Activated T-helper 17 cell treated with anti-CD3 and anti-CD28 coated beads, Interleukin-2, amount 50 U/mL, for 72 hours (primary cell): ENCODE measurements around the gene COPG1. TPM values are rescaled to one million over a fixed set of nuclear protein-coding genes. Genes with fewer than 3 reads are reported as not detected.
"Not testable (repeated sequence)": the region's sequence is repeated elsewhere in the genome, so short reads cannot be mapped to it uniquely, and the experiment has no call there.

ENCODE experiments used
- ATAC-seq: fragments of 150-1000 bp; cut with Tn5 transposase; replicated peaks from 2 replicates; pipeline ENCODE4 v1.10.0; 2021; ENCODE audit warnings: mild to moderate bottlenecking, moderate library complexity
- H3K27ac Mint-ChIP-seq: one replicate; pipeline ENCODE4 v1.8.0; 2022; ENCODE audit warnings: mixed read lengths
- H3K27me3 Mint-ChIP-seq: one replicate; pipeline ENCODE4 v1.8.0; 2022; ENCODE audit warnings: mixed read lengths
- H3K36me3 Mint-ChIP-seq: one replicate; pipeline ENCODE4 v1.8.0; 2022; ENCODE audit warnings: low read depth, mild to moderate bottlenecking, mixed read lengths
- H3K4me1 Mint-ChIP-seq: one replicate; pipeline ENCODE4 v1.8.0; 2022; ENCODE audit warnings: mixed read lengths
- H3K4me3 Mint-ChIP-seq: one replicate; pipeline ENCODE4 v1.8.0; 2022; ENCODE audit warnings: mild to moderate bottlenecking, mixed read lengths
- H3K9me3 Mint-ChIP-seq: one replicate; pipeline ENCODE4 v1.8.0; 2022; ENCODE audit warnings: mixed read lengths
- total RNA-seq, 2 donors: library from RNA; stranded (reverse); gene quantifications; one replicate each; pipeline ENCODE4 v1.2.3, GENCODE V29; 2022

The COPG1 gene
- total RNA-seq, 2 donors from 2014 or later = 150 to 157 TPM

- no peaks in the 10 kb centered on the region for H3K36me3 Mint-ChIP-seq
- ATAC-seq = peak; percentile 51
- peaks cover 24% of the 10 kb centered on the region for H3K4me1 Mint-ChIP-seq
- H3K4me3 Mint-ChIP-seq = peak overlapping the region; percentile 22
- no peaks in the 10 kb centered on the region for H3K9me3 Mint-ChIP-seq
- no peaks in the 10 kb centered on the region for H3K27me3 Mint-ChIP-seq
- peak overlapping the region; percentile 34 for H3K27ac Mint-ChIP-seq
Observed at GRCh38 chr3:129231331-129232119, 17.9 kb upstream of the COPG1 start.

- Mint-ChIP-seq H3K27ac (peak overlapping the region; percentile 18), H3K4me1 (peaks cover 19% of the 10 kb centered on the region), H3K9me3 (no peaks in the 10 kb centered on the region), H3K27me3 (no peaks in the 10 kb centered on the region), H3K36me3 (no peaks in the 10 kb centered on the region), H3K4me3 (no peak overlapping the region)
- no peak for ATAC-seq
Observed at GRCh38 chr3:129233538-129233937, 15.9 kb upstream of the COPG1 start.

GRCh38 chr3:129234441-129234840 lies 15.0 kb upstream of the COPG1 start:
- Mint-ChIP-seq H3K9me3 (no peaks in the 10 kb centered on the region), H3K27ac (no peak overlapping the region), H3K4me3 (no peak overlapping the region), H3K27me3 (no peaks in the 10 kb centered on the region), H3K36me3 (no peaks in the 10 kb centered on the region), H3K4me1 (peaks cover 25% of the 10 kb centered on the region)
- no peak for ATAC-seq

- H3K36me3 Mint-ChIP-seq = no peaks in the 10 kb centered on the region
- H3K4me1 Mint-ChIP-seq = peaks cover 29% of the 10 kb centered on the region
- no peak overlapping the region for H3K27ac Mint-ChIP-seq
- H3K4me3 Mint-ChIP-seq = no peak overlapping the region
- H3K27me3 Mint-ChIP-seq = no peaks in the 10 kb centered on the region
- ATAC-seq = no peak
- no peaks in the 10 kb centered on the region for H3K9me3 Mint-ChIP-seq
Observed at GRCh38 chr3:129235344-129235917, 14.0 kb upstream of the COPG1 start.

- Mint-ChIP-seq H3K27me3 (no peaks in the 10 kb centered on the region), H3K4me1 (peaks cover 18% of the 10 kb centered on the region), H3K27ac (peak overlapping the region; percentile 87), H3K9me3 (no peaks in the 10 kb centered on the region), H3K4me3 (peak overlapping the region; percentile 70), H3K36me3 (no peaks in the 10 kb centered on the region)
- peak; percentile 94 for ATAC-seq
Observed at GRCh38 chr3:129238945-129239705, 10.3 kb upstream of the COPG1 start.

GRCh38 chr3:129239991-129240390 lies 9.4 kb upstream of the COPG1 start:
- Mint-ChIP-seq H3K9me3 (no peaks in the 10 kb centered on the region), H3K4me3 (peak overlapping the region; percentile 70), H3K4me1 (peaks cover 18% of the 10 kb centered on the region), H3K27me3 (no peaks in the 10 kb centered on the region), H3K36me3 (no peaks in the 10 kb centered on the region), H3K27ac (peak overlapping the region; percentile 87)
- no peak for ATAC-seq

GRCh38 chr3:129240436-129240835 lies 9.0 kb upstream of the COPG1 start:
- Mint-ChIP-seq H3K27me3 (no peaks in the 10 kb centered on the region), H3K36me3 (no peaks in the 10 kb centered on the region), H3K4me3 (peak overlapping the region; percentile 70), H3K27ac (no peak overlapping the region), H3K9me3 (no peaks in the 10 kb centered on the region), H3K4me1 (peaks cover 21% of the 10 kb centered on the region)
- ATAC-seq = no peak

- ATAC-seq = no peak
- no peaks in the 10 kb centered on the region for H3K27me3 Mint-ChIP-seq
- H3K4me1 Mint-ChIP-seq = peaks cover 21% of the 10 kb centered on the region
- peak overlapping the region; percentile 88 for H3K27ac Mint-ChIP-seq
- H3K36me3 Mint-ChIP-seq = peaks cover 20% of the 10 kb centered on the region
- peak overlapping the region; percentile 58 for H3K4me3 Mint-ChIP-seq
- no peaks in the 10 kb centered on the region for H3K9me3 Mint-ChIP-seq
Observed at GRCh38 chr3:129245141-129245540, 4.3 kb upstream of the COPG1 start.

- Mint-ChIP-seq H3K4me3 (peak overlapping the region; percentile 58), H3K36me3 (peaks cover 26% of the 10 kb centered on the region), H3K27ac (peak overlapping the region; percentile 88), H3K4me1 (peaks cover 25% of the 10 kb centered on the region)
- ATAC-seq = peak; percentile 61
- H3K9me3 Mint-ChIP-seq, H3K27me3 Mint-ChIP-seq: not testable (repeated sequence)
Observed at GRCh38 chr3:129245641-129246306, 3.6 kb upstream of the COPG1 start.

GRCh38 chr3:129246636-129247035 lies 2.8 kb upstream of the COPG1 start:
- H3K4me3 Mint-ChIP-seq = no peak overlapping the region
- H3K36me3 Mint-ChIP-seq = peaks cover 33% of the 10 kb centered on the region
- no peaks in the 10 kb centered on the region for H3K9me3 Mint-ChIP-seq
- peaks cover 25% of the 10 kb centered on the region for H3K4me1 Mint-ChIP-seq
- H3K27ac Mint-ChIP-seq = no peak overlapping the region
- H3K27me3 Mint-ChIP-seq = no peaks in the 10 kb centered on the region
- no peak for ATAC-seq

GRCh38 chr3:129248286-129248979 lies 973 bp upstream of the COPG1 start:
- Mint-ChIP-seq H3K27me3 (no peaks in the 10 kb centered on the region), H3K4me1 (peaks cover 25% of the 10 kb centered on the region), H3K9me3 (no peaks in the 10 kb centered on the region), H3K27ac (peak overlapping the region; percentile 99), H3K4me3 (peak overlapping the region; percentile 97), H3K36me3 (peaks cover 51% of the 10 kb centered on the region)
- no peak for ATAC-seq

- Mint-ChIP-seq H3K27ac (peak overlapping the region; percentile 20), H3K27me3 (no peaks in the 10 kb centered on the region), H3K4me1 (peaks cover 17% of the 10 kb centered on the region), H3K4me3 (no peak overlapping the region), H3K36me3 (peaks cover 94% of the 10 kb centered on the region), H3K9me3 (no peaks in the 10 kb centered on the region)
- ATAC-seq = no peak
Observed at GRCh38 chr3:129252748-129253147, 3.3 kb downstream of the COPG1 start.

GRCh38 chr3:129254536-129255230 lies 5.3 kb downstream of the COPG1 start:
- Mint-ChIP-seq H3K27me3 (no peaks in the 10 kb centered on the region), H3K36me3 (peaks cover 98% of the 10 kb centered on the region), H3K4me1 (peaks cover 8% of the 10 kb centered on the region), H3K9me3 (no peaks in the 10 kb centered on the region), H3K27ac (no peak overlapping the region), H3K4me3 (no peak overlapping the region)
- no peak for ATAC-seq
